ENCODE results near the gene PRADC1. TPM values are rescaled to one million over a fixed set of nuclear protein-coding genes. Genes with fewer than 3 reads are reported as not detected.

The PRADC1 gene
- total RNA-seq, 3 donors from 2014 or later, result 21.6 to 49.6 (median 25.6) TPM

GRCh38 chr2:73239776-73240175, 6.7 kb upstream of the PRADC1 start:
- H3K27me3 ChIP-seq, result no peaks in the 10 kb centered on the region
- no peak for DNase-seq (ENCODE audit: low spot score in 2 of 2)
- intact Hi-C loops (cut with DNase I; ENCODE audit: low total_unique reads), result no loop called here
- no peaks in the 10 kb centered on the region for H3K36me3 ChIP-seq
- H3K27ac ChIP-seq, result no peak overlapping the region
- no peaks in the 10 kb centered on the region for H3K9me3 ChIP-seq
- H3K4me1 ChIP-seq, result no peaks in the 10 kb centered on the region
- no peak for TF ChIP-seq POLR2A (IDR thresholded peaks at IDR 0.05)
- H3K4me3 ChIP-seq, result no peak overlapping the region

- no peaks in the 10 kb centered on the region for H3K9me3 ChIP-seq
- H3K4me1 ChIP-seq, result no peaks in the 10 kb centered on the region
- intact Hi-C loops (cut with DNase I; ENCODE audit: low total_unique reads), result no loop called here
- no peak overlapping the region for H3K4me3 ChIP-seq
- no peaks in the 10 kb centered on the region for H3K36me3 ChIP-seq
- TF ChIP-seq POLR2AphosphoS5 (IDR thresholded peaks at IDR 0.05) (no peak), POLR2A (IDR thresholded peaks at IDR 0.05) (no peak), CTCF (IDR thresholded peaks at IDR 0.05) (no peak)
- no peaks in the 10 kb centered on the region for H3K27me3 ChIP-seq
- no peak for DNase-seq (ENCODE audit: low spot score in 2 of 2)
- H3K27ac ChIP-seq, result no peak overlapping the region
Observed at GRCh38 chr2:73238976-73239375, 5.9 kb upstream of the PRADC1 start.

GRCh38 chr2:73238149-73238548, 5.1 kb upstream of the PRADC1 start:
- TF ChIP-seq POLR2A (IDR thresholded peaks at IDR 0.05) (no peak), CTCF (IDR thresholded peaks at IDR 0.05) (no peak), POLR2AphosphoS5 (IDR thresholded peaks at IDR 0.05) (no peak)
- H3K27me3 ChIP-seq, result no peaks in the 10 kb centered on the region
- DNase-seq (ENCODE audit: low spot score in 2 of 2), result no peak
- no peaks in the 10 kb centered on the region for H3K4me1 ChIP-seq
- intact Hi-C loops (cut with DNase I; ENCODE audit: low total_unique reads), result no loop called here
- no peaks in the 10 kb centered on the region for H3K36me3 ChIP-seq
- no peak overlapping the region for H3K27ac ChIP-seq
- no peak overlapping the region for H3K4me3 ChIP-seq
- no peaks in the 10 kb centered on the region for H3K9me3 ChIP-seq

- Histone ChIP-seq H3K4me3 (no peak overlapping the region), H3K27me3 (no peaks in the 10 kb centered on the region), H3K36me3 (no peaks in the 10 kb centered on the region), H3K9me3 (no peaks in the 10 kb centered on the region), H3K4me1 (no peaks in the 10 kb centered on the region), H3K27ac (no peak overlapping the region)
- TF ChIP-seq POLR2AphosphoS5 (IDR thresholded peaks at IDR 0.05), result no peak
- no peak for TF ChIP-seq POLR2A (IDR thresholded peaks at IDR 0.05)
- no peak for TF ChIP-seq CTCF (IDR thresholded peaks at IDR 0.05)
- intact Hi-C loops (cut with DNase I; ENCODE audit: low total_unique reads), result no loop called here
- no peak for DNase-seq (ENCODE audit: low spot score in 2 of 2)
Observed at GRCh38 chr2:73237168-73237567, 4.1 kb upstream of the PRADC1 start.

- Histone ChIP-seq H3K9me3 (no peaks in the 10 kb centered on the region), H3K36me3 (no peaks in the 10 kb centered on the region), H3K4me3 (peak overlapping the region; percentile 67 to 89 (median 88)), H3K4me1 (no peaks in the 10 kb centered on the region), H3K27me3 (no peaks in the 10 kb centered on the region), H3K27ac (peak overlapping the region; percentile 92 to 94)
- intact Hi-C loops (cut with DNase I; ENCODE audit: low total_unique reads), result no loop called here
- no peak for TF ChIP-seq POLR2A (IDR thresholded peaks at IDR 0.05)
- TF ChIP-seq POLR2AphosphoS5 (IDR thresholded peaks at IDR 0.05), result no peak
- TF ChIP-seq CTCF (IDR thresholded peaks at IDR 0.05), result no peak
- DNase-seq (ENCODE audit: low spot score in 2 of 2), result no peak
Observed at GRCh38 chr2:73235315-73236028, 2.4 kb upstream of the PRADC1 start.

Measured in breast epithelium (tissue), 4 donors.